ENCODE data around the gene CASKIN1. TPM values are rescaled to one million over a fixed set of nuclear protein-coding genes. Genes with fewer than 3 reads are reported as not detected.

Gene CASKIN1
- total and polyA plus RNA-seq, 10 of the 15 experiments (the other 5 are each of a cell fraction or from before 2014, with no cell fraction given): 0.03 to 0.33 (median 0.11) TPM; not detected in 5

DNA sequence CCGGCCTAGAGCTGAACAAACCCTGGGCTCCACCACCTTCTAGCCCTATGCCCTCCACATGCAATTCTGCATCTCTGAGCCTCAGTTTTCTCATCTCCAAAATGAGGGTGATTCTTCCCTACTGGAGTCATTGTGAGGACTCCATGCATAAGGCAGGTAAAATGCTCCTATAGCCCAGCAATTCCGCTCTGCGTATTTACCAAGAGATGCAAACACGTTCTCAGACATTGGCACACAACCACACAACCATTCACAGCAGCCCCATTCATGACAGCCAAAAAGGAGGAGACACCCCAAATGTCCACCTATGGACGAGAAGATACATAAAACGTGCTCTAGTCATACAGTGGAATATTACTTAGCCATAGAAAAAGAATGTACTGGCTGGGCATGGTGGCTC is 3.9 kb upstream of the CASKIN1 start:
- Histone ChIP-seq H3K27ac (ENCODE audit: control insufficient read depth, insufficient read depth) (no peak overlapping the region), H3K4me3 (no peak overlapping the region), H3K27me3 (replicated peaks in 1 of 2; ENCODE audit: control insufficient read depth in 2 of 2, insufficient read depth in 2 of 2, low read length in 1 of 2) (peaks cover 8% of the 10 kb centered on the region in 2 experiments), H3K4me1 (ENCODE audit: control insufficient read depth, insufficient read depth, low read length) (no peaks in the 10 kb centered on the region), H3K9me3 (replicated peaks; ENCODE audit: control insufficient read depth, insufficient read depth, low read length) (no peaks in the 10 kb centered on the region), H3K79me2 (ENCODE audit: control insufficient read depth, insufficient read depth, low read length) (no peaks in the 10 kb centered on the region), H2AFZ (ENCODE audit: control insufficient read depth, low read depth, low read length) (no peak overlapping the region), H3K4me2 (ENCODE audit: control insufficient read depth, insufficient read depth) (no peak overlapping the region), H3K36me3 (ENCODE audit: control insufficient read depth in 2 of 2, insufficient read depth in 2 of 2, low read length in 1 of 2) (no peaks in the 10 kb centered on the region), H4K20me1 (ENCODE audit: control insufficient read depth, insufficient read depth) (no peaks in the 10 kb centered on the region), H3K9ac (ENCODE audit: control insufficient read depth, insufficient read depth, low read length) (no peak overlapping the region)
- in situ Hi-C loops (cut with MboI) (no loop called here), intact Hi-C loops (cut with micrococcal nuclease; ENCODE audit: unreplicated experiment) (no loop called here)
- no peak for DNase-seq (ENCODE audit: low read depth, low spot score)
- ATAC-seq: no peak
- FAIRE-seq: no peak
- BruUV-seq (replicated peaks): no TSS peak
- ChIA-PET POLR2A (no interaction called here), RAD21 (ENCODE audit: unreplicated experiment) (no interaction called here), SMC1A (ENCODE audit: uncharacterized antibody, unreplicated experiment) (no interaction called here), CTCF (no interaction called here)
- 36% methylated on average over 6 of the region's 6 CpGs for WGBS (ENCODE audit: insufficient coverage, insufficient replicate concordance, low lambda C conversion rate, missing lambda C conversion rate)
- TF ChIP-seq BRCA1 (IDR thresholded peaks at IDR 0.05; ENCODE audit: low read depth, low read length) (no peak), YBX1 (IDR thresholded peaks at IDR 0.05) (no peak), EGR1 (IDR thresholded peaks at IDR 0.05; ENCODE audit: borderline replicate concordance in 1 of 2, low read depth in 2 of 2, low read length in 2 of 2) (no peak), MYB (IDR thresholded peaks at IDR 0.05; ENCODE audit: borderline replicate concordance, low read depth, low read length) (no peak), SUPT20H (IDR thresholded peaks at IDR 0.05; ENCODE audit: borderline replicate concordance, control insufficient read depth, low read depth, low read length) (no peak)
- TF ChIP-seq, protein P1, sequence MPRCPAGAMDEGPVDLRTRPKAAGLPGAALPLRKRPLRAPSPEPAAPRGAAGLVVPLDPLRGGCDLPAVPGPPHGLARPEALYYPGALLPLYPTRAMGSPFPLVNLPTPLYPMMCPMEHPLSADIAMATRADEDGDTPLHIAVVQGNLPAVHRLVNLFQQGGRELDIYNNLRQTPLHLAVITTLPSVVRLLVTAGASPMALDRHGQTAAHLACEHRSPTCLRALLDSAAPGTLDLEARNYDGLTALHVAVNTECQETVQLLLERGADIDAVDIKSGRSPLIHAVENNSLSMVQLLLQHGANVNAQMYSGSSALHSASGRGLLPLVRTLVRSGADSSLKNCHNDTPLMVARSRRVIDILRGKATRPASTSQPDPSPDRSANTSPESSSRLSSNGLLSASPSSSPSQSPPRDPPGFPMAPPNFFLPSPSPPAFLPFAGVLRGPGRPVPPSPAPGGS (IDR thresholded peaks at IDR 0.05; ENCODE audit: borderline replicate concordance, insufficient read depth, low read depth, low read length, poor library complexity, severe bottlenecking): no peak
- TF ChIP-seq, protein P2, sequence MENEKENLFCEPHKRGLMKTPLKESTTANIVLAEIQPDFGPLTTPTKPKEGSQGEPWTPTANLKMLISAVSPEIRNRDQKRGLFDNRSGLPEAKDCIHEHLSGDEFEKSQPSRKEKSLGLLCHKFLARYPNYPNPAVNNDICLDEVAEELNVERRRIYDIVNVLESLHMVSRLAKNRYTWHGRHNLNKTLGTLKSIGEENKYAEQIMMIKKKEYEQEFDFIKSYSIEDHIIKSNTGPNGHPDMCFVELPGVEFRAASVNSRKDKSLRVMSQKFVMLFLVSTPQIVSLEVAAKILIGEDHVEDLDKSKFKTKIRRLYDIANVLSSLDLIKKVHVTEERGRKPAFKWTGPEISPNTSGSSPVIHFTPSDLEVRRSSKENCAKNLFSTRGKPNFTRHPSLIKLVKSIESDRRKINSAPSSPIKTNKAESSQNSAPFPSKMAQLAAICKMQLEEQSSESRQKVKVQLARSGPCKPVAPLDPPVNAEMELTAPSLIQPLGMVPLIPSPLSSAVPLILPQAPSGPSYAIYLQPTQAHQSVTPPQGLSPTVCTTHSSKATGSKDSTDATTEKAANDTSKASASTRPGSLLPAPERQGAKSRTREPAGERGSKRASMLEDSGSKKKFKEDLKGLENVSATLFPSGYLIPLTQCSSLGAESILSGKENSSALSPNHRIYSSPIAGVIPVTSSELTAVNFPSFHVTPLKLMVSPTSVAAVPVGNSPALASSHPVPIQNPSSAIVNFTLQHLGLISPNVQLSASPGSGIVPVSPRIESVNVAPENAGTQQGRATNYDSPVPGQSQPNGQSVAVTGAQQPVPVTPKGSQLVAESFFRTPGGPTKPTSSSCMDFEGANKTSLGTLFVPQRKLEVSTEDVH (IDR thresholded peaks at IDR 0.05; ENCODE audit: low read depth, partially characterized antibody): no peak
